IMR-90 (cell line): ENCODE results near the gene CIROP. TPM values are rescaled to one million over a fixed set of nuclear protein-coding genes. Genes with fewer than 3 reads are reported as not detected.

Source experiments
- ATAC-seq: fragments of 200-7000 bp; cut with Tn5 transposase; 2 replicates; pipeline ENCODE4 v1.9.1; 2020; ENCODE audit warnings: low read depth, mild to moderate bottlenecking, moderate library complexity
- BruUV-seq: library from RNA; stranded (reverse); fragments of 400-500 nt; replicated peaks from 2 replicates; lab custom pipeline; 2021; lab: Mats Ljungman, UMichigan
- CTCF ChIA-PET: fragments of 300-600 bp; formaldehyde crosslinking; extraction: SDS; loops from one replicate; lab custom pipeline; 2021; ENCODE audit warnings: antibody characterized with exemption; lab: Yijun Ruan, JAX
- POLR2A ChIA-PET: fragments of 300-600 bp; sonication (Branson Sonifier 250); formaldehyde crosslinking; loops from one replicate; lab custom pipeline; 2022; ENCODE audit warnings: antibody characterized with exemption; ENCODE audit not compliant: unreplicated experiment; lab: Charles Lee
- DNase-seq: peaks from one replicate; pipeline ENCODE4 v3.0.0; 2013
- H2AFZ ChIP-seq: replicated peaks from 2 replicates; pipeline ENCODE3; 2013; ENCODE audit warnings: low read length, mild to moderate bottlenecking; ENCODE audit not compliant: poor library complexity
- H2AK5ac ChIP-seq: 2 replicates; pipeline ENCODE4 v1.6.1; 2013; ENCODE audit warnings: low read depth, low read length, inconsistent platforms
- H2AK9ac ChIP-seq: replicated peaks from 2 replicates; pipeline ENCODE3; 2013; ENCODE audit warnings: mild to moderate bottlenecking, low read depth, low read length, moderate library complexity; ENCODE audit not compliant: poor library complexity
- H2BK120ac ChIP-seq: 2 replicates; pipeline ENCODE4 v1.6.1; 2013; ENCODE audit warnings: low read depth, low read length, inconsistent platforms
- H2BK15ac ChIP-seq: 3 replicates; pipeline ENCODE4 v1.6.1; 2013; ENCODE audit warnings: low read depth, low read length, inconsistent platforms
- H2BK20ac ChIP-seq: 2 replicates; pipeline ENCODE4 v1.6.1; 2013; ENCODE audit warnings: low read depth, mild to moderate bottlenecking, inconsistent platforms, low read length, moderate library complexity
- H2BK5ac ChIP-seq: 2 replicates; pipeline ENCODE4 v1.6.1; 2013; ENCODE audit warnings: mild to moderate bottlenecking, low read depth, low read length, inconsistent platforms; ENCODE audit not compliant: poor library complexity, severe bottlenecking
- H3K14ac ChIP-seq: replicated peaks from 2 replicates; pipeline ENCODE4 v1.6.1; 2013; ENCODE audit warnings: low read depth, low read length, inconsistent platforms
- H3K18ac ChIP-seq: 2 replicates; pipeline ENCODE4 v1.6.1; 2013; ENCODE audit warnings: low read depth, low read length, control low read depth
- H3K23ac ChIP-seq: 2 replicates; pipeline ENCODE4 v1.6.1; 2013; ENCODE audit warnings: low read depth, low read length, inconsistent platforms
- H3K27ac ChIP-seq: 2 replicates; pipeline ENCODE4 v1.5.1; 2013; ENCODE audit warnings: mild to moderate bottlenecking, control low read depth, low read length; ENCODE audit not compliant: insufficient read depth
- H3K27me3 ChIP-seq: 2 replicates; pipeline ENCODE4 v1.6.1; 2013; ENCODE audit warnings: low read length; ENCODE audit not compliant: control insufficient read depth, insufficient read depth
- H3K36me3 ChIP-seq: 2 replicates; pipeline ENCODE4 v1.6.1; 2013; ENCODE audit warnings: low read length, mixed read lengths; ENCODE audit not compliant: control insufficient read depth, insufficient read depth
- H3K4ac ChIP-seq: 2 replicates; pipeline ENCODE4 v1.6.1; 2013; ENCODE audit warnings: low read depth, low read length, inconsistent platforms
- H3K4me1 ChIP-seq: 2 replicates; pipeline ENCODE4 v1.6.1; 2013; ENCODE audit warnings: low read length, mixed read lengths; ENCODE audit not compliant: control insufficient read depth, insufficient read depth
- H3K4me2 ChIP-seq: 2 replicates; pipeline ENCODE4 v1.6.1; 2013; ENCODE audit warnings: low read depth, mild to moderate bottlenecking, control low read depth, low read length, moderate library complexity
- H3K4me3 ChIP-seq: 2 replicates; pipeline ENCODE4 v1.5.1; 2013; ENCODE audit warnings: low read depth, mild to moderate bottlenecking, control low read depth, low read length, moderate library complexity; ENCODE audit not compliant: insufficient read depth
- H3K56ac ChIP-seq: 2 replicates; pipeline ENCODE4 v1.6.1; 2013; ENCODE audit warnings: low read length, inconsistent platforms; ENCODE audit not compliant: insufficient read depth; ENCODE audit errors: extremely low read depth
- H3K79me1 ChIP-seq, 2 experiments: 2 replicates each; pipeline ENCODE4 v1.6.1; 2013; ENCODE audit warnings: low read length in 2 of 2, inconsistent platforms in 1 of 2, low read depth in 1 of 2
- H3K9ac ChIP-seq: 2 replicates; pipeline ENCODE4 v1.6.1; 2013; ENCODE audit warnings: low read depth, low read length, control low read depth
- H3K9me1 ChIP-seq: 2 replicates; pipeline ENCODE4 v1.6.1; 2013; ENCODE audit warnings: low read length, inconsistent platforms; ENCODE audit not compliant: insufficient read depth
- H3K9me3 ChIP-seq: 2 replicates; pipeline ENCODE4 v1.6.1; 2013; ENCODE audit warnings: low read length; ENCODE audit not compliant: control insufficient read depth, insufficient read depth
- H4K20me1 ChIP-seq: 2 replicates; pipeline ENCODE4 v1.6.1; 2013; ENCODE audit warnings: low read length, inconsistent platforms; ENCODE audit not compliant: insufficient read depth
- H4K5ac ChIP-seq: 2 replicates; pipeline ENCODE4 v1.6.1; 2013; ENCODE audit warnings: mild to moderate bottlenecking, low read depth, low read length, control low read depth
- H4K8ac ChIP-seq, 2 experiments: 2 replicates each; pipeline ENCODE4 v1.6.1; 2013; ENCODE audit warnings: low read depth in 2 of 2, low read length in 2 of 2, control low read depth in 1 of 2, inconsistent platforms in 1 of 2
- H4K91ac ChIP-seq: 2 replicates; pipeline ENCODE4 v1.6.1; 2013; ENCODE audit warnings: low read depth, low read length, inconsistent platforms; ENCODE audit not compliant: insufficient read depth
- MAZ ChIP-seq: IDR thresholded peaks from 2 replicates; pipeline ENCODE4 v1.6.1; 2012; ENCODE audit warnings: low read depth, mild to moderate bottlenecking, low read length, improper control_type of control experiment, moderate library complexity, borderline replicate concordance
- MXI1 ChIP-seq: IDR thresholded peaks from 2 replicates; pipeline ENCODE4 v1.6.1; 2012; ENCODE audit warnings: low read depth, mild to moderate bottlenecking, low read length, moderate library complexity, borderline replicate concordance
- NFE2L2 ChIP-seq: fragments of 150-350 bp; IDR thresholded peaks from 2 replicates; pipeline ENCODE4 v1.6.1; 2016; ENCODE audit warnings: low read depth, mild to moderate bottlenecking, low read length
- POLR2A ChIP-seq: IDR thresholded peaks from 2 replicates; pipeline ENCODE4 v1.6.1; 2012; ENCODE audit warnings: mild to moderate bottlenecking, low read depth, low read length
- WGBS, 2 experiments: methylation state at CpG; one replicate each; pipeline versions ENCODE4 v1.1.5 to v1.1.7; 2013; ENCODE audit warnings: missing lambda C conversion rate in 2 of 2; ENCODE audit not compliant: insufficient read length in 1 of 2; ENCODE audit errors: extremely low coverage in 2 of 2; 5-methylcytosine and 5-hydroxymethylcytosine counted together
- dilution Hi-C: fragments of 300-500 bp; cut with HindIII; formaldehyde crosslinking; loops from one replicate; pipeline ENCODE4 v1.14.3; 2018; ENCODE audit warnings: low sequenced_read_pairs; ENCODE audit not compliant: unreplicated experiment
- in situ Hi-C: fragments of 300-500 bp; cut with MboI; formaldehyde crosslinking; loops from 3 replicates; pipeline ENCODE4 v1.14.3; 2019; ENCODE audit warnings: low sequenced_read_pairs, inconsistent platforms, mixed read lengths
- intact Hi-C: fragments of 100-400 bp; cut with micrococcal nuclease; formaldehyde crosslinking; loops from 2 replicates; pipeline ENCODE4 v1.10.0; 2022
- polyA plus RNA-seq, 3 experiments: library from polyadenylated mRNA; depleted of rRNA; stranded (reverse); fragments of >200 nt; gene quantifications; 2 replicates each; pipeline ENCODE4 v1.2.3, GENCODE V29; 2012; ENCODE audit warnings: low replicate concordance in 1 of 3
- total RNA-seq: library from RNA; depleted of rRNA; stranded (reverse); fragments of >200 nt; gene quantifications from 2 replicates; pipeline ENCODE4 v1.2.3, GENCODE V29; 2012
- TF ChIP-seq, protein P1 (sequence below): fragments of 150-350 bp; IDR thresholded peaks from 2 replicates; pipeline ENCODE4 v1.6.1; 2017; ENCODE audit warnings: mild to moderate bottlenecking, antibody characterized with exemption, low read length, low read depth

CIROP gene
- total and polyA plus RNA-seq, 2 of the 4 experiments (the other 2 are of a cell fraction), result 0.31 to 0.36 TPM

DNA sequence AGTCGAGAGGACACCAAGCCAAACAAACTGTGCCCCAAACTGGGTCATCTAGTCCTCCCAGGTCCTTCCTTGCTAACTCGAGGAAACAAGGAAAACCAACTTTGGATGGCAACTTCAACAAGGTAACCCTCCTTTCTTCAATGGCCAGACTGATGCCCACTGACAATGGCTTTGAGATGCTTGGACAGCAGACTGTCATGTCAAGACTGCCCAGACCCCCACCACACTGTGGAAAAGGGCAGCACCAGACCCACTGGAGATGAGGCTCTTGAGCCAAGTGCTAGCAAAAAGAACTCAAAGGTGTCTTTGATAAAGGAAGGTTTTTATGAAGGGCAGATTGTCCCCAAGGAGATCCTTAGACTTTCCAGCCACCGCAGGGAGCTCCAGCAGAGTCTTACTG lies 38.4 kb downstream of the CIROP start (continued):
- TF ChIP-seq, protein P1, sequence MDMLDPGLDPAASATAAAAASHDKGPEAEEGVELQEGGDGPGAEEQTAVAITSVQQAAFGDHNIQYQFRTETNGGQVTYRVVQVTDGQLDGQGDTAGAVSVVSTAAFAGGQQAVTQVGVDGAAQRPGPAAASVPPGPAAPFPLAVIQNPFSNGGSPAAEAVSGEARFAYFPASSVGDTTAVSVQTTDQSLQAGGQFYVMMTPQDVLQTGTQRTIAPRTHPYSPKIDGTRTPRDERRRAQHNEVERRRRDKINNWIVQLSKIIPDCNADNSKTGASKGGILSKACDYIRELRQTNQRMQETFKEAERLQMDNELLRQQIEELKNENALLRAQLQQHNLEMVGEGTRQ, result no peak
- TF ChIP-seq MAZ (no peak), MXI1 (no peak)

DNA sequence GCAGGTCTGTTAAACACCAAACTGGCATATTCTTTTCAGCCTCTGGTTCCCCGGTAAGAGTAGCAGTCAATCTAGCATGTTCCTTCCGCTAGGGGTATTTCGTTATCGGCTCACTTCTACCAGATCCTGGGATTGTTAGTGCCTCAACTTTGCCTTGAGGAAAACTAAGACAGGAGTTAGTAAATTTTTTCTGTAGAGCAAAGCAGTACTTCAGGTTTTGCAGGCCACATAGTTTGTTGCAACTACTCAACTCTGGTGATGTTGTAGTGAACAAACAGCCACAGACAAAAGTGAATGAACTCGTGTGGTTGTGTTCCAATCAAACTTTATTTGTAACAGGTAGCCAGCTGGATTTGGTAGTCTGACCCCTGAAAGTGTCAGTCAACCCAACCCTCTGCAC lies 41.2 kb downstream of the CIROP start:
- intact Hi-C loops, result loop anchor here (2.0 kb wide), 1 partner anchor 135 kb away; the partner anchor contains the start of gene PRMT5
- H3K56ac ChIP-seq, result no peak overlapping the region
- H3K23ac ChIP-seq, result no peak overlapping the region
- H3K18ac ChIP-seq, result no peak overlapping the region
- H3K9me3 ChIP-seq, result no peaks in the 10 kb centered on the region
- TF ChIP-seq NFE2L2 (no peak), POLR2A (no peak)
- no peak overlapping the region for H4K5ac ChIP-seq
- H2BK120ac ChIP-seq, result no peak overlapping the region
- ChIA-PET POLR2A (no interaction called here), CTCF (interaction anchor here (1.1 kb wide), 1 partner anchor 57 kb away, joined by 3 read pairs; no protein-coding TSS in a partner anchor)
- no peak overlapping the region for H2BK15ac ChIP-seq
- dilution Hi-C loops, result no loop called here
- no peak overlapping the region for H2BK20ac ChIP-seq
- no peak overlapping the region for H2AK9ac ChIP-seq
- no peak overlapping the region; the same call in 1 of the 2 replicates for H3K27ac ChIP-seq
- no peak overlapping the region for H3K4me3 ChIP-seq
- no peak overlapping the region for H2AFZ ChIP-seq
- BruUV-seq, result no TSS peak
- H4K8ac ChIP-seq, result no peak overlapping the region
- WGBS, 2 experiments, result 79% methylated on average over 2 of the region's 5 CpGs; no CpG with 5 or more reads in 1 of the 2 experiments
- H3K4me2 ChIP-seq, result no peak overlapping the region
- no peak overlapping the region for H3K14ac ChIP-seq
- H3K9ac ChIP-seq, result no peak overlapping the region
- H3K79me1 ChIP-seq, result peaks cover 21 to 75% of the 10 kb centered on the region in 2 experiments
- in situ Hi-C loops, result loop anchor here (10.0 kb wide), 1 partner anchor 509 kb away; no protein-coding TSS in a partner anchor
- H3K27me3 ChIP-seq, result no peaks in the 10 kb centered on the region
- H4K20me1 ChIP-seq, result peaks cover 36% of the 10 kb centered on the region
- no peak overlapping the region for H2AK5ac ChIP-seq
- peaks cover 9% of the 10 kb centered on the region for H3K4me1 ChIP-seq
- H3K9me1 ChIP-seq, result peaks cover 8% of the 10 kb centered on the region; the same call in 1 of the 2 replicates
- no peak overlapping the region for H4K91ac ChIP-seq
- peaks cover 78% of the 10 kb centered on the region for H3K36me3 ChIP-seq
- H2BK5ac ChIP-seq, result no peak overlapping the region
- no peak overlapping the region for H3K4ac ChIP-seq
- DNase-seq (no peak), ATAC-seq (no peak)
